MM.1S (cell line): ENCODE results near the gene DAAM2.

ENCODE experiments used
- DNase-seq: peaks from one replicate; pipeline ENCODE4 v3.0.0-alpha.2; 2015
- H2AFZ ChIP-seq: fragments of 300-600 bp; sonication (generic); 2 replicates; pipeline ENCODE4 v1.6.0; 2016; ENCODE audit warnings: antibody characterized with exemption, low read length
- H3F3A ChIP-seq: fragments of 300-600 bp; sonication (generic); 2 replicates; pipeline ENCODE4 v1.6.1; 2016; ENCODE audit warnings: mild to moderate bottlenecking, antibody characterized with exemption, low read length, moderate library complexity, mixed read lengths; ENCODE audit not compliant: insufficient read depth
- H3K27ac ChIP-seq: fragments of 300-600 bp; sonication (generic); 2 replicates; pipeline ENCODE4 v1.5.1; 2016; ENCODE audit warnings: mild to moderate bottlenecking, low read length
- H3K27me3 ChIP-seq: fragments of 300-600 bp; sonication (generic); replicated peaks from 2 replicates; pipeline ENCODE4 v1.6.0; 2016; ENCODE audit warnings: low read length; ENCODE audit not compliant: insufficient read depth
- H3K36me3 ChIP-seq: fragments of 300-600 bp; sonication (generic); replicated peaks from 2 replicates; pipeline ENCODE4 v1.6.1; 2016; ENCODE audit warnings: mild to moderate bottlenecking, low read length, mixed read lengths; ENCODE audit not compliant: insufficient read depth
- H3K4me1 ChIP-seq: fragments of 300-600 bp; sonication (generic); 2 replicates; pipeline ENCODE4 v1.6.1; 2016; ENCODE audit warnings: low read length, mixed read lengths
- H3K4me2 ChIP-seq: fragments of 300-600 bp; sonication (generic); 2 replicates; pipeline ENCODE4 v1.6.0; 2016; ENCODE audit warnings: low read depth, low read length
- H3K4me3 ChIP-seq: fragments of 300-600 bp; sonication (generic); 2 replicates; pipeline ENCODE4 v1.5.1; 2016; ENCODE audit warnings: low read length, mixed read lengths
- H3K79me2 ChIP-seq: fragments of 300-600 bp; sonication (generic); 2 replicates; pipeline ENCODE4 v1.6.1; 2016; ENCODE audit warnings: mixed run types, low read length, mixed read lengths
- H3K9ac ChIP-seq: fragments of 300-600 bp; sonication (generic); 2 replicates; pipeline ENCODE4 v1.6.1; 2016; ENCODE audit warnings: low read length, mixed read lengths
- H3K9me2 ChIP-seq: fragments of 300-600 bp; sonication (generic); replicated peaks from 2 replicates; pipeline ENCODE4 v1.6.1; 2016; ENCODE audit warnings: mild to moderate bottlenecking, low read length, mixed read lengths; ENCODE audit not compliant: insufficient read depth
- H3K9me3 ChIP-seq: fragments of 300-600 bp; sonication (generic); replicated peaks from 2 replicates; pipeline ENCODE4 v1.6.1; 2016; ENCODE audit warnings: mild to moderate bottlenecking, low read length, mixed read lengths; ENCODE audit not compliant: insufficient read depth
- H4K20me1 ChIP-seq: fragments of 300-600 bp; sonication (generic); 2 replicates; pipeline ENCODE4 v1.6.1; 2016; ENCODE audit warnings: mild to moderate bottlenecking, low read length, moderate library complexity, mixed read lengths; ENCODE audit not compliant: insufficient read depth
- EZH2 ChIP-seq: fragments of 300-600 bp; sonication (generic); optimal IDR thresholded peaks from 2 replicates; pipeline ENCODE3; 2017; ENCODE audit warnings: low read depth, mild to moderate bottlenecking, antibody characterized with exemption, low read length, mixed read lengths
- EZH2phosphoT487 ChIP-seq: fragments of 300-600 bp; sonication (generic); IDR thresholded peaks from 2 replicates; pipeline ENCODE4 v1.6.1; 2018; ENCODE audit warnings: antibody characterized with exemption, low read length
- TF ChIP-seq, protein P1 (sequence below): fragments of 300-600 bp; sonication (generic); IDR thresholded peaks from 2 replicates; pipeline ENCODE4 v1.5.1; 2016; ENCODE audit warnings: antibody characterized with exemption, low read length, mixed read lengths

Gene DAAM2

DNA sequence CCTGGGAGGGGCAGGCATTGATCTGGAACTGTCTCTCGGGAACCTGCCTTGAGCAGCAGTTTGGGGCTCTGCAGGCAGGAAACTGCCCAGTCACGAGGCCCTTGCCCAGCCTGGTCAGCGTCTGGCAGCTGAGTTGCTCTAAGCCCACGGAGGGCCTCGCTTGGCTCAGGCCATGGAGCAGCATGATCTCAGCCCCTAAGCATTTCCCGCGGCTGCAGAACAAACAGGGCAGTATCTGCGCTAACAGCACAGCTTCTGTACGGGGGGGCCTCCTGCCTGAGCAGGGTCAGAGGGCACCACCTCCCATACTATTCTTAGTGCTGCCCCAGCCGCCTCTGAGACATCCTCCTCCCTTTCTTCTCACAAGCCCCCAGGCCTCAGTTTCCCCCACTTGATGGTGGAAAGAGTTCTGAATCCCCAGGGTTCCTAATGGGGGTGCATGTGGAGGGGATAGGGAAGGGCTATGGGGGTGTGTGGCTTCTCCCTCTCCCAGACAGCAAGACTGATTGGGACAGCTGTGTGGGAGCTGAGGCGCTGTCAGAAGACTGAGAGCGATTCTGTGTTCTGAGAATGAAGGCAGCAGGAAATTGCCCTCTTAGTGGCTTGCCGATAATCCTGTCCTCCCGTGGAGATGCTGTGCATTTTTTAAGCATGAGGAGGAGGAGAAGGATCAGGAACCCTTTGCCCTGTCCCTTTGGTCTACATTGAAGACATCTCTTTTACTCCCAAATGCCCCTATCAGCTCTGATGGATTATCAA, 95.7 kb downstream of the DAAM2 start:
- no peak for DNase-seq
- Histone ChIP-seq H3K4me2 (no peak overlapping the region), H2AFZ (no peak overlapping the region), H3K27ac (no peak overlapping the region), H3K4me3 (no peak overlapping the region), H3F3A (no peaks in the 10 kb centered on the region), H3K27me3 (no peaks in the 10 kb centered on the region), H3K4me1 (no peaks in the 10 kb centered on the region), H3K9me2 (no peaks in the 10 kb centered on the region), H3K36me3 (no peaks in the 10 kb centered on the region), H3K9me3 (no peaks in the 10 kb centered on the region), H4K20me1 (no peaks in the 10 kb centered on the region), H3K9ac (no peak overlapping the region), H3K79me2 (no peaks in the 10 kb centered on the region)
- TF ChIP-seq, protein P1, sequence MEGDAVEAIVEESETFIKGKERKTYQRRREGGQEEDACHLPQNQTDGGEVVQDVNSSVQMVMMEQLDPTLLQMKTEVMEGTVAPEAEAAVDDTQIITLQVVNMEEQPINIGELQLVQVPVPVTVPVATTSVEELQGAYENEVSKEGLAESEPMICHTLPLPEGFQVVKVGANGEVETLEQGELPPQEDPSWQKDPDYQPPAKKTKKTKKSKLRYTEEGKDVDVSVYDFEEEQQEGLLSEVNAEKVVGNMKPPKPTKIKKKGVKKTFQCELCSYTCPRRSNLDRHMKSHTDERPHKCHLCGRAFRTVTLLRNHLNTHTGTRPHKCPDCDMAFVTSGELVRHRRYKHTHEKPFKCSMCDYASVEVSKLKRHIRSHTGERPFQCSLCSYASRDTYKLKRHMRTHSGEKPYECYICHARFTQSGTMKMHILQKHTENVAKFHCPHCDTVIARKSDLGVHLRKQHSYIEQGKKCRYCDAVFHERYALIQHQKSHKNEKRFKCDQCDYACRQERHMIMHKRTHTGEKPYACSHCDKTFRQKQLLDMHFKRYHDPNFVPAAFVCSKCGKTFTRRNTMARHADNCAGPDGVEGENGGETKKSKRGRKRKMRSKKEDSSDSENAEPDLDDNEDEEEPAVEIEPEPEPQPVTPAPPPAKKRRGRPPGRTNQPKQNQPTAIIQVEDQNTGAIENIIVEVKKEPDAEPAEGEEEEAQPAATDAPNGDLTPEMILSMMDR, result no peak
- no peak for TF ChIP-seq EZH2
- TF ChIP-seq EZH2phosphoT487, result no peak

DNA sequence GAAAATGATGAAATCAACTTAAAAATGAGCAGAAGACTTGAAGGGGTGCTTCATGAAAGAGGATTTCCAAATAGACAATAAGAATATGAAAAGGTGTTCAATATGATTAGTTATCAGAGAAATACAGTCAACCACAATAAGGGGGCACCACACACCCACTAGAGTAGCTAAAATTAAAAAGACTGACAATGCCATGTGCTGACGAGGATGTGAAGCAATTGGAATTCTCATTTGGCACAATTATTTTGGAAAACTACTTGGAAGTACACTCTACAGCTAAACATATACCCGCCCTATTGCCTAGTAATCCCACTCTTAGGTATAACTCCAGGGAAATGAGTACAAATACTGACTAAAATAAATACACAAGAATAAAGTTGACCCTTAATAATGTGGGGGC, 97.1 kb downstream of the DAAM2 start:
- Histone ChIP-seq H3K79me2 (no peaks in the 10 kb centered on the region), H3K27ac (no peak overlapping the region), H3K4me2 (no peak overlapping the region), H3K4me3 (no peak overlapping the region), H2AFZ (no peak overlapping the region), H3K36me3 (no peaks in the 10 kb centered on the region), H3K27me3 (no peaks in the 10 kb centered on the region), H3F3A (no peaks in the 10 kb centered on the region), H3K4me1 (no peaks in the 10 kb centered on the region), H3K9ac (no peak overlapping the region), H3K9me3 (no peaks in the 10 kb centered on the region), H3K9me2 (no peaks in the 10 kb centered on the region), H4K20me1 (no peaks in the 10 kb centered on the region)
- no peak for DNase-seq
- TF ChIP-seq EZH2, result no peak
- TF ChIP-seq, protein P1, result no peak
- no peak for TF ChIP-seq EZH2phosphoT487

DNA sequence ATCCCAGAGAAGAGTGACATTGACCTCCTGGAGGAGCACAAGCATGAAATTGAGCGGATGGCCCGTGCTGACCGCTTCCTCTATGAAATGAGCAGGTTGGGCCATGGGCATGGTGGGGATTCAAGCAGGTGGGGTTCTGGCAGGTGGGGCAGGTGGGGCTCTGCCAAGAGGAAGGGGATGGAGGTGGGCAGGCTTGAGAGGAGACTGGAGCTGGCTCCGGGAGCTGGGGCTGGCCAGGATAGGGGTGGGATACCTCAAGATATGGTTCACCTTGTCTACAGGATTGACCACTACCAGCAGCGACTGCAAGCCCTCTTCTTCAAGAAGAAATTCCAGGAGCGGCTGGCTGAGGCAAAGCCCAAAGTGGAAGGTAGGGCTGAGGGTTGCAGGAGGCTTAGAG, 99.2 kb downstream of the DAAM2 start:
- H2AFZ ChIP-seq, result no peak overlapping the region
- H3K36me3 ChIP-seq, result no peaks in the 10 kb centered on the region
- no peak overlapping the region for H3K27ac ChIP-seq
- DNase-seq, result no peak
- H3F3A ChIP-seq, result no peaks in the 10 kb centered on the region
- no peaks in the 10 kb centered on the region for H3K79me2 ChIP-seq
- no peaks in the 10 kb centered on the region for H4K20me1 ChIP-seq
- no peaks in the 10 kb centered on the region for H3K4me1 ChIP-seq
- no peaks in the 10 kb centered on the region for H3K9me2 ChIP-seq
- no peak overlapping the region for H3K4me3 ChIP-seq
- H3K9ac ChIP-seq, result no peak overlapping the region
- TF ChIP-seq EZH2phosphoT487, result no peak
- TF ChIP-seq, protein P1, result no peak
- H3K27me3 ChIP-seq, result no peaks in the 10 kb centered on the region
- no peaks in the 10 kb centered on the region for H3K9me3 ChIP-seq
- no peak overlapping the region for H3K4me2 ChIP-seq
